IMR-90 (cell line): ENCODE measurements around the gene GAMT. TPM values are rescaled to one million over a fixed set of nuclear protein-coding genes. Genes with fewer than 3 reads are reported as not detected.
A peak's percentile ranks its signal among the peaks of the same experiment; 100 is the strongest.

ENCODE experiments used
- ATAC-seq: fragments of 200-7000 bp; cut with Tn5 transposase; 2 replicates; pipeline ENCODE4 v1.9.1; 2020; ENCODE audit warnings: low read depth, mild to moderate bottlenecking, moderate library complexity
- BruUV-seq: library from RNA; stranded (reverse); fragments of 400-500 nt; replicated peaks from 2 replicates; lab custom pipeline; 2021; lab: Mats Ljungman, UMichigan
- CTCF ChIA-PET: fragments of 300-600 bp; formaldehyde crosslinking; extraction: SDS; loops from one replicate; lab custom pipeline; 2021; ENCODE audit warnings: antibody characterized with exemption; lab: Yijun Ruan, JAX
- POLR2A ChIA-PET: fragments of 300-600 bp; sonication (Branson Sonifier 250); formaldehyde crosslinking; loops from one replicate; lab custom pipeline; 2022; ENCODE audit warnings: antibody characterized with exemption; ENCODE audit not compliant: unreplicated experiment; lab: Charles Lee
- DNase-seq: peaks from one replicate; pipeline ENCODE4 v3.0.0; 2013
- H2AFZ ChIP-seq: replicated peaks from 2 replicates; pipeline ENCODE3; 2013; ENCODE audit warnings: low read length, mild to moderate bottlenecking; ENCODE audit not compliant: poor library complexity
- H2AK5ac ChIP-seq: 2 replicates; pipeline ENCODE4 v1.6.1; 2013; ENCODE audit warnings: low read depth, low read length, inconsistent platforms
- H2AK9ac ChIP-seq: replicated peaks from 2 replicates; pipeline ENCODE3; 2013; ENCODE audit warnings: mild to moderate bottlenecking, low read depth, low read length, moderate library complexity; ENCODE audit not compliant: poor library complexity
- H2BK120ac ChIP-seq: 2 replicates; pipeline ENCODE4 v1.6.1; 2013; ENCODE audit warnings: low read depth, low read length, inconsistent platforms
- H2BK15ac ChIP-seq: 3 replicates; pipeline ENCODE4 v1.6.1; 2013; ENCODE audit warnings: low read depth, low read length, inconsistent platforms
- H2BK20ac ChIP-seq: 2 replicates; pipeline ENCODE4 v1.6.1; 2013; ENCODE audit warnings: low read depth, mild to moderate bottlenecking, inconsistent platforms, low read length, moderate library complexity
- H2BK5ac ChIP-seq: 2 replicates; pipeline ENCODE4 v1.6.1; 2013; ENCODE audit warnings: mild to moderate bottlenecking, low read depth, low read length, inconsistent platforms; ENCODE audit not compliant: poor library complexity, severe bottlenecking
- H3K14ac ChIP-seq: replicated peaks from 2 replicates; pipeline ENCODE4 v1.6.1; 2013; ENCODE audit warnings: low read depth, low read length, inconsistent platforms
- H3K18ac ChIP-seq: 2 replicates; pipeline ENCODE4 v1.6.1; 2013; ENCODE audit warnings: low read depth, low read length, control low read depth
- H3K23ac ChIP-seq: 2 replicates; pipeline ENCODE4 v1.6.1; 2013; ENCODE audit warnings: low read depth, low read length, inconsistent platforms
- H3K27ac ChIP-seq: 2 replicates; pipeline ENCODE4 v1.5.1; 2013; ENCODE audit warnings: mild to moderate bottlenecking, control low read depth, low read length; ENCODE audit not compliant: insufficient read depth
- H3K27me3 ChIP-seq: 2 replicates; pipeline ENCODE4 v1.6.1; 2013; ENCODE audit warnings: low read length; ENCODE audit not compliant: control insufficient read depth, insufficient read depth
- H3K36me3 ChIP-seq: 2 replicates; pipeline ENCODE4 v1.6.1; 2013; ENCODE audit warnings: low read length, mixed read lengths; ENCODE audit not compliant: control insufficient read depth, insufficient read depth
- H3K4ac ChIP-seq: 2 replicates; pipeline ENCODE4 v1.6.1; 2013; ENCODE audit warnings: low read depth, low read length, inconsistent platforms
- H3K4me1 ChIP-seq: 2 replicates; pipeline ENCODE4 v1.6.1; 2013; ENCODE audit warnings: low read length, mixed read lengths; ENCODE audit not compliant: control insufficient read depth, insufficient read depth
- H3K4me2 ChIP-seq: 2 replicates; pipeline ENCODE4 v1.6.1; 2013; ENCODE audit warnings: low read depth, mild to moderate bottlenecking, control low read depth, low read length, moderate library complexity
- H3K4me3 ChIP-seq: 2 replicates; pipeline ENCODE4 v1.5.1; 2013; ENCODE audit warnings: low read depth, mild to moderate bottlenecking, control low read depth, low read length, moderate library complexity; ENCODE audit not compliant: insufficient read depth
- H3K56ac ChIP-seq: 2 replicates; pipeline ENCODE4 v1.6.1; 2013; ENCODE audit warnings: low read length, inconsistent platforms; ENCODE audit not compliant: insufficient read depth; ENCODE audit errors: extremely low read depth
- H3K79me1 ChIP-seq, 2 experiments: 2 replicates each; pipeline ENCODE4 v1.6.1; 2013; ENCODE audit warnings: low read length in 2 of 2, inconsistent platforms in 1 of 2, low read depth in 1 of 2
- H3K9ac ChIP-seq: 2 replicates; pipeline ENCODE4 v1.6.1; 2013; ENCODE audit warnings: low read depth, low read length, control low read depth
- H3K9me1 ChIP-seq: 2 replicates; pipeline ENCODE4 v1.6.1; 2013; ENCODE audit warnings: low read length, inconsistent platforms; ENCODE audit not compliant: insufficient read depth
- H3K9me3 ChIP-seq: 2 replicates; pipeline ENCODE4 v1.6.1; 2013; ENCODE audit warnings: low read length; ENCODE audit not compliant: control insufficient read depth, insufficient read depth
- H4K20me1 ChIP-seq: 2 replicates; pipeline ENCODE4 v1.6.1; 2013; ENCODE audit warnings: low read length, inconsistent platforms; ENCODE audit not compliant: insufficient read depth
- H4K5ac ChIP-seq: 2 replicates; pipeline ENCODE4 v1.6.1; 2013; ENCODE audit warnings: mild to moderate bottlenecking, low read depth, low read length, control low read depth
- H4K8ac ChIP-seq, 2 experiments: 2 replicates each; pipeline ENCODE4 v1.6.1; 2013; ENCODE audit warnings: low read depth in 2 of 2, low read length in 2 of 2, control low read depth in 1 of 2, inconsistent platforms in 1 of 2
- H4K91ac ChIP-seq: 2 replicates; pipeline ENCODE4 v1.6.1; 2013; ENCODE audit warnings: low read depth, low read length, inconsistent platforms; ENCODE audit not compliant: insufficient read depth
- CEBPB ChIP-seq: IDR thresholded peaks from 2 replicates; pipeline ENCODE4 v1.6.1; 2012; ENCODE audit warnings: low read depth, low read length, improper control_type of control experiment
- CHD1 ChIP-seq: IDR thresholded peaks from 2 replicates; pipeline ENCODE4 v1.6.1; 2012; ENCODE audit warnings: low read depth, low read length, improper control_type of control experiment
- CTCF ChIP-seq: conservative IDR thresholded peaks from 2 replicates; pipeline ENCODE4 v1.5.1; 2012; ENCODE audit warnings: mild to moderate bottlenecking, low read depth, low read length, improper control_type of control experiment
- ELK1 ChIP-seq: fragments of 150-350 bp; IDR thresholded peaks from 2 replicates; pipeline ENCODE4 v1.6.1; 2016; ENCODE audit warnings: low read depth, mild to moderate bottlenecking, low read length, moderate library complexity, borderline replicate concordance
- FOS ChIP-seq: fragments of 150-350 bp; IDR thresholded peaks from 2 replicates; pipeline ENCODE4 v1.6.1; 2016; ENCODE audit warnings: low read depth, low read length
- MAZ ChIP-seq: IDR thresholded peaks from 2 replicates; pipeline ENCODE4 v1.6.1; 2012; ENCODE audit warnings: low read depth, mild to moderate bottlenecking, low read length, improper control_type of control experiment, moderate library complexity, borderline replicate concordance
- MXI1 ChIP-seq: IDR thresholded peaks from 2 replicates; pipeline ENCODE4 v1.6.1; 2012; ENCODE audit warnings: low read depth, mild to moderate bottlenecking, low read length, moderate library complexity, borderline replicate concordance
- RCOR1 ChIP-seq: IDR thresholded peaks from 2 replicates; pipeline ENCODE4 v1.6.1; 2012; ENCODE audit warnings: mild to moderate bottlenecking, low read length, improper control_type of control experiment; ENCODE audit not compliant: insufficient replicate concordance
- RFX5 ChIP-seq: IDR thresholded peaks from 2 replicates; pipeline ENCODE4 v1.8.0; 2012; ENCODE audit warnings: low read depth, mild to moderate bottlenecking, low read length, moderate library complexity
- SMC3 ChIP-seq: fragments of 150-350 bp; IDR thresholded peaks from 2 replicates; pipeline ENCODE4 v1.6.1; 2016; ENCODE audit warnings: low read depth, mild to moderate bottlenecking, antibody characterized with exemption, low read length, moderate library complexity
- WGBS, 2 experiments: methylation state at CpG; one replicate each; pipeline versions ENCODE4 v1.1.5 to v1.1.7; 2013; ENCODE audit warnings: missing lambda C conversion rate in 2 of 2; ENCODE audit not compliant: insufficient read length in 1 of 2; ENCODE audit errors: extremely low coverage in 2 of 2; 5-methylcytosine and 5-hydroxymethylcytosine counted together
- dilution Hi-C: fragments of 300-500 bp; cut with HindIII; formaldehyde crosslinking; loops from one replicate; pipeline ENCODE4 v1.14.3; 2018; ENCODE audit warnings: low sequenced_read_pairs; ENCODE audit not compliant: unreplicated experiment
- in situ Hi-C: fragments of 300-500 bp; cut with MboI; formaldehyde crosslinking; loops from 3 replicates; pipeline ENCODE4 v1.14.3; 2019; ENCODE audit warnings: low sequenced_read_pairs, inconsistent platforms, mixed read lengths
- intact Hi-C: fragments of 100-400 bp; cut with micrococcal nuclease; formaldehyde crosslinking; loops from 2 replicates; pipeline ENCODE4 v1.10.0; 2022
- polyA plus RNA-seq, 3 experiments: library from polyadenylated mRNA; depleted of rRNA; stranded (reverse); fragments of >200 nt; gene quantifications; 2 replicates each; pipeline ENCODE4 v1.2.3, GENCODE V29; 2012; ENCODE audit warnings: low replicate concordance in 1 of 3
- total RNA-seq: library from RNA; depleted of rRNA; stranded (reverse); fragments of >200 nt; gene quantifications from 2 replicates; pipeline ENCODE4 v1.2.3, GENCODE V29; 2012

GAMT gene
- total and polyA plus RNA-seq, 2 of the 4 experiments (the other 2 are of a cell fraction): 22.8 to 51.8 TPM

- no peak overlapping the region for H2AK5ac ChIP-seq
- no peak overlapping the region for H2AK9ac ChIP-seq
- H3K9ac ChIP-seq: no peak overlapping the region
- H3K27me3 ChIP-seq: no peaks in the 10 kb centered on the region
- peaks cover 24% of the 10 kb centered on the region for H3K36me3 ChIP-seq
- no peak overlapping the region for H2BK5ac ChIP-seq
- no peak overlapping the region for H3K23ac ChIP-seq
- ATAC-seq (no peak), DNase-seq (no peak)
- no peak overlapping the region for H2BK20ac ChIP-seq
- peaks cover 13% of the 10 kb centered on the region for H3K9me1 ChIP-seq
- no peak overlapping the region for H3K27ac ChIP-seq
- H3K14ac ChIP-seq: no peak overlapping the region
- H3K4me2 ChIP-seq: no peak overlapping the region
- no peak overlapping the region for H3K4ac ChIP-seq
- H4K8ac ChIP-seq: no peak overlapping the region
- no peak overlapping the region for H3K56ac ChIP-seq
- TSS peak; percentile 29 for BruUV-seq
- H3K4me3 ChIP-seq: no peak overlapping the region
- H3K4me1 ChIP-seq: peaks cover 19% of the 10 kb centered on the region
- H2BK120ac ChIP-seq: no peak overlapping the region
- CTCF ChIA-PET: no interaction called here
- peaks cover 7 to 56% of the 10 kb centered on the region in 2 experiments for H3K79me1 ChIP-seq
- in situ Hi-C loops: no loop called here
- dilution Hi-C loops: no loop called here
- POLR2A ChIA-PET: no interaction called here
- intact Hi-C loops: no loop called here
- H4K20me1 ChIP-seq: peaks cover 4% of the 10 kb centered on the region
- H2AFZ ChIP-seq: no peak overlapping the region
- H4K91ac ChIP-seq: no peak overlapping the region
- TF ChIP-seq FOS: no peak
- TF ChIP-seq CTCF: no peak
- TF ChIP-seq MXI1: no peak
- TF ChIP-seq MAZ: no peak
- TF ChIP-seq CEBPB: no peak
- TF ChIP-seq SMC3: no peak
- TF ChIP-seq CHD1: no peak
- TF ChIP-seq RFX5: no peak
- TF ChIP-seq ELK1: no peak
- TF ChIP-seq RCOR1: no peak
- H3K9me3 ChIP-seq: no peaks in the 10 kb centered on the region
- no peak overlapping the region for H2BK15ac ChIP-seq
- 96% methylated on average over 19 of the region's 24 CpGs; no CpG with 5 or more reads in 1 of the 2 experiments for WGBS, 2 experiments
- H4K5ac ChIP-seq: no peak overlapping the region
- no peak overlapping the region for H3K18ac ChIP-seq
These were observed 43.7 kb downstream of the GAMT start for GRCh38 chr19:1357531-1358109.
